HEK293 (cell line): ENCODE results near the gene EEF1AKMT3.
A peak's percentile ranks its signal among the peaks of the same experiment; 100 is the strongest.

Source experiments
- CTCF ChIA-PET: fragments of 350-600 bp; formaldehyde crosslinking; extraction: SDS; loops from one replicate; lab custom pipeline; 2021; ENCODE audit warnings: antibody characterized with exemption; lab: Yijun Ruan, JAX
- POLR2A ChIA-PET: fragments of 300-600 bp; formaldehyde crosslinking; extraction: SDS; loops from one replicate; lab custom pipeline; 2020; ENCODE audit warnings: antibody characterized with exemption, inconsistent platforms; lab: Yijun Ruan, JAX
- H3K27ac ChIP-seq: fragments of 200-500 bp; sonication (Bioruptor generic); 2 replicates; pipeline ENCODE4 v1.5.1; 2014; ENCODE audit warnings: low read depth, low read length, control low read depth, inconsistent platforms; ENCODE audit errors: extremely low read depth
- H3K36me3 ChIP-seq, 2 experiments: fragments of 200-500 bp in 1 of 2; sonication (Bioruptor generic) in 1 of 2; 1 replicate in 1 of 2; 2 replicates in 1 of 2; pipeline ENCODE4 v1.5.1; 2014 to 2017; ENCODE audit warnings: inconsistent platforms in 2 of 2, low read length in 2 of 2; ENCODE audit not compliant: control insufficient read depth in 2 of 2, insufficient read depth in 1 of 2
- H3K4me1 ChIP-seq: fragments of 200-500 bp; sonication (Bioruptor generic); 2 replicates; pipeline ENCODE4 v1.5.1; 2014; ENCODE audit warnings: mild to moderate bottlenecking, low read length, inconsistent platforms; ENCODE audit not compliant: control insufficient read depth, insufficient read depth
- H3K4me3 ChIP-seq: 2 replicates; pipeline ENCODE4 v1.5.1; 2011; ENCODE audit warnings: low read depth, mild to moderate bottlenecking, control low read depth, low read length, moderate library complexity
- H3K9me3 ChIP-seq: fragments of 200-500 bp; sonication (Bioruptor generic); 2 replicates; pipeline ENCODE4 v1.5.1; 2014; ENCODE audit warnings: low read depth, low read length, inconsistent platforms; ENCODE audit not compliant: control insufficient read depth, insufficient read depth
- BCL11B ChIP-seq: fragments of 450-650 bp; formaldehyde crosslinking; IDR thresholded peaks from 2 replicates; pipeline ENCODE4 v1.5.1; 2016; ENCODE audit warnings: low read depth, missing biosample characterization, missing genetic modification characterization
- GLI2 ChIP-seq: fragments of 450-650 bp; formaldehyde crosslinking; IDR thresholded peaks from 2 replicates; pipeline ENCODE4; 2017; ENCODE audit warnings: missing biosample characterization, missing genetic modification characterization, low read depth, borderline replicate concordance
- MYNN ChIP-seq: fragments of 450-650 bp; formaldehyde crosslinking; IDR thresholded peaks from 2 replicates; pipeline ENCODE4 v1.5.1; 2016; ENCODE audit warnings: missing biosample characterization, missing genetic modification characterization, borderline replicate concordance
- ZNF112 ChIP-seq: fragments of 450-650 bp; formaldehyde crosslinking; IDR thresholded peaks from 2 replicates; pipeline ENCODE4 v1.5.0; 2017; ENCODE audit warnings: missing biosample characterization, missing genetic modification characterization
- ZNF174 ChIP-seq: fragments of 450-650 bp; formaldehyde crosslinking; IDR thresholded peaks from 2 replicates; pipeline ENCODE4 v1.5.0; 2017; ENCODE audit warnings: missing biosample characterization, mild to moderate bottlenecking, missing genetic modification characterization
- ZNF23 ChIP-seq: fragments of 450-650 bp; formaldehyde crosslinking; IDR thresholded peaks from 2 replicates; pipeline ENCODE4 v1.5.1; 2016; ENCODE audit warnings: missing biosample characterization, missing genetic modification characterization, borderline replicate concordance
- ZNF48 ChIP-seq: fragments of 450-650 bp; formaldehyde crosslinking; IDR thresholded peaks from 2 replicates; pipeline ENCODE4 v1.5.1; 2016; ENCODE audit warnings: missing biosample characterization, missing genetic modification characterization
- ZNF76 ChIP-seq: fragments of 450-650 bp; formaldehyde crosslinking; IDR thresholded peaks from 2 replicates; pipeline ENCODE4; 2016; ENCODE audit warnings: low read depth, missing biosample characterization, missing genetic modification characterization, borderline replicate concordance
- ZNF791 ChIP-seq: fragments of 450-650 bp; formaldehyde crosslinking; IDR thresholded peaks from 2 replicates; pipeline ENCODE4 v1.5.1; 2016; ENCODE audit warnings: missing biosample characterization, missing genetic modification characterization
- TF ChIP-seq, protein P1 (sequence below): fragments of 450-650 bp; formaldehyde crosslinking; IDR thresholded peaks from 2 replicates; pipeline ENCODE4 v1.5.1; 2016; ENCODE audit warnings: missing biosample characterization, missing genetic modification characterization
- TF ChIP-seq, protein P2 (sequence below): fragments of 450-650 bp; formaldehyde crosslinking; IDR thresholded peaks from 2 replicates; pipeline ENCODE4 v1.5.1; 2016; ENCODE audit warnings: missing biosample characterization, missing genetic modification characterization
- TF ChIP-seq, protein P3 (sequence below): fragments of 450-650 bp; formaldehyde crosslinking; IDR thresholded peaks from 2 replicates; pipeline ENCODE4 v1.5.1; 2016; ENCODE audit warnings: missing biosample characterization, missing genetic modification characterization
- TF ChIP-seq, protein P4 (sequence below): fragments of 450-650 bp; formaldehyde crosslinking; IDR thresholded peaks from 2 replicates; pipeline ENCODE4 v1.5.1; 2016; ENCODE audit warnings: missing biosample characterization, missing genetic modification characterization
- TF ChIP-seq, protein P5 (sequence below): fragments of 450-650 bp; formaldehyde crosslinking; IDR thresholded peaks from 2 replicates; pipeline ENCODE4 v1.5.1; 2016; ENCODE audit warnings: missing biosample characterization, missing genetic modification characterization
- TF ChIP-seq, protein P6 (sequence below): fragments of 450-650 bp; formaldehyde crosslinking; IDR thresholded peaks from 2 replicates; pipeline ENCODE4 v1.5.1; 2016; ENCODE audit warnings: missing biosample characterization, missing genetic modification characterization, low read depth
- TF ChIP-seq, protein P7 (sequence below): fragments of 450-650 bp; formaldehyde crosslinking; IDR thresholded peaks from 2 replicates; pipeline ENCODE4 v1.5.1; 2016; ENCODE audit warnings: missing biosample characterization, missing genetic modification characterization, borderline replicate concordance

Gene EEF1AKMT3

DNA sequence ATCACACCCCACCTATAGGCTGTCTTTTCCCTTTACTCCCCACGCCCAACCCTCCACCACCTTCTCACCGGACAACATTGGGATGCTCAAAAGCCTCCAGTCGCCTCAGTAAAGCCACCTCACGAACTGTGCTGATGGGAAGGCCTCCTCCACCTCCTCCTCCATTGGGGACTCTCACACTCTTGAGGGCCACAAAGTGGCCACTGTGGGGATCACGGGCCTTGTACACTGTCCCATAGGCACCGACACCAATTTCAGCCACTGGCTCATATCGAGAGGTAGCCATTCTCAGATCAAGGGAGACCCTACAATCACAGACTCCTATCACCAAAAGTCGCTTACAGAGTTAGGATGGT is 21.0 kb upstream of the EEF1AKMT3 start (continued):
- TF ChIP-seq, protein P1, sequence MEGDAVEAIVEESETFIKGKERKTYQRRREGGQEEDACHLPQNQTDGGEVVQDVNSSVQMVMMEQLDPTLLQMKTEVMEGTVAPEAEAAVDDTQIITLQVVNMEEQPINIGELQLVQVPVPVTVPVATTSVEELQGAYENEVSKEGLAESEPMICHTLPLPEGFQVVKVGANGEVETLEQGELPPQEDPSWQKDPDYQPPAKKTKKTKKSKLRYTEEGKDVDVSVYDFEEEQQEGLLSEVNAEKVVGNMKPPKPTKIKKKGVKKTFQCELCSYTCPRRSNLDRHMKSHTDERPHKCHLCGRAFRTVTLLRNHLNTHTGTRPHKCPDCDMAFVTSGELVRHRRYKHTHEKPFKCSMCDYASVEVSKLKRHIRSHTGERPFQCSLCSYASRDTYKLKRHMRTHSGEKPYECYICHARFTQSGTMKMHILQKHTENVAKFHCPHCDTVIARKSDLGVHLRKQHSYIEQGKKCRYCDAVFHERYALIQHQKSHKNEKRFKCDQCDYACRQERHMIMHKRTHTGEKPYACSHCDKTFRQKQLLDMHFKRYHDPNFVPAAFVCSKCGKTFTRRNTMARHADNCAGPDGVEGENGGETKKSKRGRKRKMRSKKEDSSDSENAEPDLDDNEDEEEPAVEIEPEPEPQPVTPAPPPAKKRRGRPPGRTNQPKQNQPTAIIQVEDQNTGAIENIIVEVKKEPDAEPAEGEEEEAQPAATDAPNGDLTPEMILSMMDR (tag by site-specific recombination), result peak; percentile 4; the same call in 1 of the 2 replicates
- TF ChIP-seq, protein P2, sequence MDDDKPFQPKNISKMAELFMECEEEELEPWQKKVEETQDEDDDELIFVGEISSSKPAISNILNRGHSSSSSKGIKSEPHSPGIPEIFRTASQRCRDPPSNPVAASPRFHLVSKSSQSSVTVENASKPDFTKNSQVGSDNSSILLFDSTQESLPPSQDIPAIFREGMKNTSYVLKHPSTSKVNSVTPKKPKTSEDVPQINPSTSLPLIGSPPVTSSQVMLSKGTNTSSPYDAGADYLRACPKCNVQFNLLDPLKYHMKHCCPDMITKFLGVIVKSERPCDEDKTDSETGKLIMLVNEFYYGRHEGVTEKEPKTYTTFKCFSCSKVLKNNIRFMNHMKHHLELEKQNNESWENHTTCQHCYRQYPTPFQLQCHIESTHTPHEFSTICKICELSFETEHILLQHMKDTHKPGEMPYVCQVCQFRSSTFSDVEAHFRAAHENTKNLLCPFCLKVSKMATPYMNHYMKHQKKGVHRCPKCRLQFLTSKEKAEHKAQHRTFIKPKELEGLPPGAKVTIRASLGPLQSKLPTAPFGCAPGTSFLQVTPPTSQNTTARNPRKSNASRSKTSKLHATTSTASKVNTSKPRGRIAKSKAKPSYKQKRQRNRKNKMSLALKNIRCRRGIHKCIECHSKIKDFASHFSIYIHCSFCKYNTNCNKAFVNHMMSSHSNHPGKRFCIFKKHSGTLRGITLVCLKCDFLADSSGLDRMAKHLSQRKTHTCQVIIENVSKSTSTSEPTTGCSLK (tag by site-specific recombination), result no peak
- TF ChIP-seq, protein P3, sequence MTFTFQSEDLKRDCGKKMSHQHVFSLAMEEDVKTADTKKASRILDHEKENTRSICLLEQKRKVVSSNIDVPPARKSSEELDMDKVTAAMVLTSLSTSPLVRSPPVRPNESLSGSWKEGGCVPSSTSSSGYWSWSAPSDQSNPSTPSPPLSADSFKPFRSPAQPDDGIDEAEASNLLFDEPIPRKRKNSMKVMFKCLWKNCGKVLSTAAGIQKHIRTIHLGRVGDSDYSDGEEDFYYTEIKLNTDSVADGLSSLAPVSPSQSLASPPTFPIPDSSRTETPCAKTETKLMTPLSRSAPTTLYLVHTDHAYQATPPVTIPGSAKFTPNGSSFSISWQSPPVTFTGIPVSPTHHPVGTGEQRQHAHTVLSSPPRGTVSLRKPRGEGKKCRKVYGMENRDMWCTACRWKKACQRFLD (tag by site-specific recombination), result no peak
- TF ChIP-seq ZNF48 (tag by site-specific recombination), result no peak
- TF ChIP-seq ZNF174 (tag by site-specific recombination), result no peak
- TF ChIP-seq, protein P4, sequence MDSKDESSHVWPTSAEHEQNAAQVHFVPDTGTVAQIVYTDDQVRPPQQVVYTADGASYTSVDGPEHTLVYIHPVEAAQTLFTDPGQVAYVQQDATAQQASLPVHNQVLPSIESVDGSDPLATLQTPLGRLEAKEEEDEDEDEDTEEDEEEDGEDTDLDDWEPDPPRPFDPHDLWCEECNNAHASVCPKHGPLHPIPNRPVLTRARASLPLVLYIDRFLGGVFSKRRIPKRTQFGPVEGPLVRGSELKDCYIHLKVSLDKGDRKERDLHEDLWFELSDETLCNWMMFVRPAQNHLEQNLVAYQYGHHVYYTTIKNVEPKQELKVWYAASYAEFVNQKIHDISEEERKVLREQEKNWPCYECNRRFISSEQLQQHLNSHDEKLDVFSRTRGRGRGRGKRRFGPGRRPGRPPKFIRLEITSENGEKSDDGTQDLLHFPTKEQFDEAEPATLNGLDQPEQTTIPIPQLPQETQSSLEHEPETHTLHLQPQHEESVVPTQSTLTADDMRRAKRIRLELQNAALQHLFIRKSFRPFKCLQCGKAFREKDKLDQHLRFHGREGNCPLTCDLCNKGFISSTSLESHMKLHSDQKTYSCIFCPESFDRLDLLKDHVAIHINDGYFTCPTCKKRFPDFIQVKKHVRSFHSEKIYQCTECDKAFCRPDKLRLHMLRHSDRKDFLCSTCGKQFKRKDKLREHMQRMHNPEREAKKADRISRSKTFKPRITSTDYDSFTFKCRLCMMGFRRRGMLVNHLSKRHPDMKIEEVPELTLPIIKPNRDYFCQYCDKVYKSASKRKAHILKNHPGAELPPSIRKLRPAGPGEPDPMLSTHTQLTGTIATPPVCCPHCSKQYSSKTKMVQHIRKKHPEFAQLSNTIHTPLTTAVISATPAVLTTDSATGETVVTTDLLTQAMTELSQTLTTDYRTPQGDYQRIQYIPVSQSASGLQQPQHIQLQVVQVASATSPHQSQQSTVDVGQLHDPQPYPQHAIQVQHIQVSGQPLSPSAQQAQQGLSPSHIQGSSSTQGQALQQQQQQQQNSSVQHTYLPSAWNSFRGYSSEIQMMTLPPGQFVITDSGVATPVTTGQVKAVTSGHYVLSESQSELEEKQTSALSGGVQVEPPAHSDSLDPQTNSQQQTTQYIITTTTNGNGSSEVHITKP, result 0 out of 2 replicates have a peak, but pooled peaks have one; percentile 26

DNA sequence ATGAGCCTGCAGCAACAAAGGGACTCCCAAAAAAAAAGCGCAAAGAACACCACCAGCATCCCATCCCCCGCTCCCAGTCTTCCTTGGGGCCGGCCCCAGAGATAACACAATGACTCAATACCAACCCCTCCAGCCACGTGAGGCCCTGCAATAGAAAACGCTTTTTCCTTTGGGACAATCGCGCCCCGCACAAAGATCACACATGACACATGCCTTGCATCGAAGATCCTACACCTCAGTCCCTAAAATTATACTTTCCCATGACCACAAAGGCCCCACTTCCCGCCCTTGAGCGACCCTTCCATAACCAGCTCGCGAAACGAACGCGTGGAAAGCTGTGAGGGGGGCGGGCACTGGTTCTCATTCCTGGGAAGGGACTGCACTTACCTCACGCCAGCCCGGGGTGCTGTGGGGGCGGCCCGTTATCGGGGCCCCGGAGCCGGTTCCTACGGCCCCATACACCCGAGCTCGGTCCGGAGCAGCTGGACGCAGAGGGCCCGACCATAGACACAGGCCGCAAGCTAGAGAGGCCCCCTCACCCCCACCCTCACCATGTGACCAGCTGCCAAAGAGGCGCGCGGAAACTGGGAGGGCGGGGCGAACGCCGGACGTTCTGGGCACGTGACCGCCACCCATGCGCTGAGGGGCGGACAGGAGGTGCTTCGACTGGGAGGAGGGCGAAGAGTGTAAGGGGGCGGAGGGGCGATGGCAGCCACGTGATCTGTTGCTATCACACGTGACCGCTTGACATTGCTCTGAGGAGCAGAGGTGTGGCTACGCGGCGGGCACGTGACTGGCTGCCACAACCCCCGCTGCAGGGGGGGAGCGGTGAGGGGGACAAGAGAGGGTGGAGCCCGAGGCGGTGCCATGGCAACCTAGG is 20.4 kb upstream of the EEF1AKMT3 start, which contains the start of gene CDK4:
CDK4 (minus strand) TSS at position 523 of the 880 bp plus-strand sequence. CDS start 593 bp downstream, outside the sequence.
- H3K36me3 ChIP-seq, result peaks cover 17 to 48% of the 10 kb centered on the region in 2 experiments
- H3K9me3 ChIP-seq, result no peaks in the 10 kb centered on the region
- peaks cover 16% of the 10 kb centered on the region for H3K4me1 ChIP-seq
- H3K27ac ChIP-seq, result peak within 1 kb of the TSS; percentile 84
- POLR2A ChIA-PET, result interaction anchor here (0.7 to 1.2 kb wide), 7 partner anchors 14 to 293 kb away, joined by 3 to 6 read pairs (median 3); partner anchors contain the start of genes DDIT3, EEF1AKMT3, METTL1 and TSFM
- H3K4me3 ChIP-seq, result peak within 1 kb of the TSS; percentile 83
- CTCF ChIA-PET, result interaction anchor here (0.6 to 0.7 kb wide), 2 partner anchors 9 to 15 kb away, joined by 3 to 5 read pairs; no protein-coding TSS in a partner anchor
- TF ChIP-seq, protein P5, sequence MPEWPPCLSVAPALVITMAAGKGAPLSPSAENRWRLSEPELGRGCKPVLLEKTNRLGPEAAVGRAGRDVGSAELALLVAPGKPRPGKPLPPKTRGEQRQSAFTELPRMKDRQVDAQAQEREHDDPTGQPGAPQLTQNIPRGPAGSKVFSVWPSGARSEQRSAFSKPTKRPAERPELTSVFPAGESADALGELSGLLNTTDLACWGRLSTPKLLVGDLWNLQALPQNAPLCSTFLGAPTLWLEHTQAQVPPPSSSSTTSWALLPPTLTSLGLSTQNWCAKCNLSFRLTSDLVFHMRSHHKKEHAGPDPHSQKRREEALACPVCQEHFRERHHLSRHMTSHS (tag by site-specific recombination), result no peak
- no peak for TF ChIP-seq ZNF791 (tag by site-specific recombination)
- peak; percentile 77; the same call in 1 of the 2 replicates for TF ChIP-seq ZNF76 (tag by site-specific recombination)
- TF ChIP-seq, protein P6, sequence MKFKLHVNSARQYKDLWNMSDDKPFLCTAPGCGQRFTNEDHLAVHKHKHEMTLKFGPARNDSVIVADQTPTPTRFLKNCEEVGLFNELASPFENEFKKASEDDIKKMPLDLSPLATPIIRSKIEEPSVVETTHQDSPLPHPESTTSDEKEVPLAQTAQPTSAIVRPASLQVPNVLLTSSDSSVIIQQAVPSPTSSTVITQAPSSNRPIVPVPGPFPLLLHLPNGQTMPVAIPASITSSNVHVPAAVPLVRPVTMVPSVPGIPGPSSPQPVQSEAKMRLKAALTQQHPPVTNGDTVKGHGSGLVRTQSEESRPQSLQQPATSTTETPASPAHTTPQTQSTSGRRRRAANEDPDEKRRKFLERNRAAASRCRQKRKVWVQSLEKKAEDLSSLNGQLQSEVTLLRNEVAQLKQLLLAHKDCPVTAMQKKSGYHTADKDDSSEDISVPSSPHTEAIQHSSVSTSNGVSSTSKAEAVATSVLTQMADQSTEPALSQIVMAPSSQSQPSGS (tag by site-specific recombination), result 0 out of 2 replicates have a peak, but pooled peaks have one; percentile 3
- no peak for TF ChIP-seq ZNF23 (tag by site-specific recombination)
- TF ChIP-seq MYNN, result 0 out of 2 replicates have a peak, but pooled peaks have one; percentile 37
- peak; percentile 75 for TF ChIP-seq BCL11B (tag by site-specific recombination)
- TF ChIP-seq, protein P7, sequence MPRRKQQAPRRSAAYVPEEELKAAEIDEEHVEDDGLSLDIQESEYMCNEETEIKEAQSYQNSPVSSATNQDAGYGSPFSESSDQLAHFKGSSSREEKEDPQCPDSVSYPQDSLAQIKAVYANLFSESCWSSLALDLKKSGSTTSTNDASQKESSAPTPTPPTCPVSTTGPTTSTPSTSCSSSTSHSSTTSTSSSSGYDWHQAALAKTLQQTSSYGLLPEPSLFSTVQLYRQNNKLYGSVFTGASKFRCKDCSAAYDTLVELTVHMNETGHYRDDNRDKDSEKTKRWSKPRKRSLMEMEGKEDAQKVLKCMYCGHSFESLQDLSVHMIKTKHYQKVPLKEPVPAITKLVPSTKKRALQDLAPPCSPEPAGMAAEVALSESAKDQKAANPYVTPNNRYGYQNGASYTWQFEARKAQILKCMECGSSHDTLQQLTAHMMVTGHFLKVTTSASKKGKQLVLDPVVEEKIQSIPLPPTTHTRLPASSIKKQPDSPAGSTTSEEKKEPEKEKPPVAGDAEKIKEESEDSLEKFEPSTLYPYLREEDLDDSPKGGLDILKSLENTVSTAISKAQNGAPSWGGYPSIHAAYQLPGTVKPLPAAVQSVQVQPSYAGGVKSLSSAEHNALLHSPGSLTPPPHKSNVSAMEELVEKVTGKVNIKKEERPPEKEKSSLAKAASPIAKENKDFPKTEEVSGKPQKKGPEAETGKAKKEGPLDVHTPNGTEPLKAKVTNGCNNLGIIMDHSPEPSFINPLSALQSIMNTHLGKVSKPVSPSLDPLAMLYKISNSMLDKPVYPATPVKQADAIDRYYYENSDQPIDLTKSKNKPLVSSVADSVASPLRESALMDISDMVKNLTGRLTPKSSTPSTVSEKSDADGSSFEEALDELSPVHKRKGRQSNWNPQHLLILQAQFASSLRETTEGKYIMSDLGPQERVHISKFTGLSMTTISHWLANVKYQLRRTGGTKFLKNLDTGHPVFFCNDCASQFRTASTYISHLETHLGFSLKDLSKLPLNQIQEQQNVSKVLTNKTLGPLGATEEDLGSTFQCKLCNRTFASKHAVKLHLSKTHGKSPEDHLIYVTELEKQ, result no peak
- no peak for TF ChIP-seq GLI2 (tag by site-specific recombination)
- TF ChIP-seq ZNF112 (tag by site-specific recombination), result no peak
